ENCODE data around the gene SARM1.
"Not testable (repeated sequence)": the region's sequence is repeated elsewhere in the genome, so short reads cannot be mapped to it uniquely, and the experiment has no call there.

Gene SARM1

DNA sequence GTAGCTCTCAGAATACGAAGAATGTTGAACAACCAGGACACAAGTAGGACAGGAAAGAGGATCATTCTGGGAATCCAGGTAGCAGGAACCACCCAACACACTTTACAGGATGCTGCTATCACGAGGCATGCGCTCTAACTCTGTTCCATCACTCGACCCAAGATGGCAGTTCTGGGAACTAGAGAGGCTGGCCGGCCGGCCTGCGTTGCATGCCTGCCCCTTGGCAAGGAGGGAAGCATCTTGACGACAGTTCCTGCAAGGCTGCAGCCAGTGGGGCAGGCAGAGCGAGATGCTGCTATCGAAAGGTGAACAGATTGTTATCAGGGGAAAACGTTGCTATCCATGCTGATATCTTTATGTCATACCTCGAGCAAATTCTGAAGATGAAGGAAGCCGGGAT lies 53.7 kb downstream of the SARM1 start:
- no peak for DNase-seq (ENCODE audit: low spot score)

DNA sequence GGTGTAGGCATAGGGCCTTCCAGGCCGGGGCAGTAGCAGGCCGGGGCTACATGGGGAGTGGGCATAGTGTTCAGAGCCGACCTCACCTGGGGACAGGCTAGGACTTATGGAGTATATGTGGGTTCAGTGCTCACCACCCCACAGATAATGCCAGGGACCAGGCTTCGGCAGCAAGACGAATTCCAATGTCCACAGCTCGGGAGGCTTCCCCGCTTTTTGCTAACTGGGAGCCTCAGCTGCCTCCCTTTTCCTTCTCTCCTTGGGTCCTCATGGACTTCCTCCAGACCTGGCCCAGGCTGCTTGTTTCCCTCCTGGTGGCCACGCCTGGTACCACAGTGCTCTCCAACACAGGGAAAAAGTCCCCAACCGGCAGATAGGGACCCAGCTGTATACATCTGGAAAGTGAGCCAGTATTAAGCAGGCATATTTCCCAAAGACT lies 54.6 kb downstream of the SARM1 start:
- DNase-seq (ENCODE audit: low spot score), result peak; percentile 36

DNA sequence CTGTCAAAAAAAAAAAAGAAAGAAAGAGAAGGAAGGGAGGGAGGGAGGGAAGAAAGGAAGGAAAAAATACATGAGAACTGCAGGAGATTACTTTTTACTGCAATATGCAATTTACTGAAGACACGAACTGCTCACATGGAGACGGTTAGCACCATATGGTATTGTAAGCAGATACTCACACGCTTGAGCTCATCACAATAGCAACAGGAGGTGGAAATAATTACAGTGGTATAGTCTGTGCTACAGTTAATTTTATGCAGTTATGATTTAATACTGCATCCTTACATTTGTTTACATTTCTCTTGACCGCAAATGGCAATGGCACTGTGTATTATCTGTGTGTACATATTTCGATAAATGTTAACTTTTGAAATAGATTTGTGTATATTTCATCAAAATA lies 55.9 kb downstream of the SARM1 start:
- DNase-seq (ENCODE audit: low spot score), result no peak

DNA sequence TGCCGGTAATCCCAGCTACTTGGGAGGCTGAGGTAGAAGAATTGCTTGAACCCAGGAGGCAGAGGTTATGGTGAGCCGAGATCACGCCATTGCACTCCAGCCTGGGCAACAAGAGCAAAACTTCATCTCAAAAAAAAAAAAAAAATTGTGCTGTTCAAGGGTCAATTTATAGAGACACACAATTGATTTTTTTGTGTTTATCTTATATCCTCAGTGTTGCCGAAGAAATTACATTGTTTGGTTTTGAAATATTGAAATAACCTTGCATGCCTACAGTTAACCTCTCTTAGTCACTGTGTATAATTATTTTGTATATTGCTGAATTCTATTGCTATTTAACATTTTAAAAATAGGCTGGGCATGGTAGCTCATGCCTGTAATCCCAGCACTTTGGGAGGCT lies 56.5 kb downstream of the SARM1 start:
- not testable (repeated sequence) for DNase-seq (ENCODE audit: low spot score)

DNA sequence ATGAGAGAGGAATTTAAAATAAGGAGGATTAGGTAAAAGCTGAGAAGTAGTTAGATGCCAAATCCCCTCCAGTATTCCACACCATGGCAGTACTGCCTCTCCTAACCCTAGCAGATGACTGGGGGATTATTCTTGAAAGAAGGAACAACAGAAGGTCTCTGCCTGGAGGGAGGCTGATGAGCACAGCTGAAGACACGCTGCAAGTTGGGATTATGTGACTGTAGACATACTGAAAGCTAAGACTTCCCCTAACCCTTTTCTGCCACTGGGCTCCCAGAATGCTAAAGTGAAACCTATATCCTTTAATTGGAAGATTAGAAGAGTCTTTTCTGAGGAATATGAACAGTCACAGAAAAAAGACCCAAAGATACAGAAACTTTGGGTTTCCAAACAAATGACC lies 62.2 kb downstream of the SARM1 start:
- no peak for DNase-seq (ENCODE audit: low spot score)

DNA sequence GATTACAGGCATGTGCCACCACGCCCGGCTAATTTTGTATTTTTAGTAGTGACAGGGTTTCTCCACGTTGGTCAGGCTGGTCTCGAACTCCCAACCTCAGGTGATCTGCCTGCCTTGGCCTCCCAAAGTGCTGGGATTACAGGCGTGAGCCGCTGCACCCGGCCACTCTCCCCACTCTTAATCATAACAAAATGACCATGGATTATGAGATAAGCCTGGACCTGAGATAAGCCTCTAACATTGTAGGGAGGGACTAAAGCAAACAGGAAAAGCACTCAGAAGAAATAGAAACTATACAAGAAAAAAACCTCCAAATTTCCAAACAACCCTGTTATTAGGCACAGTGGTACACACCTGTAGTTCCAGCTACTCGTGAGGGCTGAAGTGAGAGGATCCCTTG lies 62.8 kb downstream of the SARM1 start:
- not testable (repeated sequence) for DNase-seq (ENCODE audit: low spot score)

DNA sequence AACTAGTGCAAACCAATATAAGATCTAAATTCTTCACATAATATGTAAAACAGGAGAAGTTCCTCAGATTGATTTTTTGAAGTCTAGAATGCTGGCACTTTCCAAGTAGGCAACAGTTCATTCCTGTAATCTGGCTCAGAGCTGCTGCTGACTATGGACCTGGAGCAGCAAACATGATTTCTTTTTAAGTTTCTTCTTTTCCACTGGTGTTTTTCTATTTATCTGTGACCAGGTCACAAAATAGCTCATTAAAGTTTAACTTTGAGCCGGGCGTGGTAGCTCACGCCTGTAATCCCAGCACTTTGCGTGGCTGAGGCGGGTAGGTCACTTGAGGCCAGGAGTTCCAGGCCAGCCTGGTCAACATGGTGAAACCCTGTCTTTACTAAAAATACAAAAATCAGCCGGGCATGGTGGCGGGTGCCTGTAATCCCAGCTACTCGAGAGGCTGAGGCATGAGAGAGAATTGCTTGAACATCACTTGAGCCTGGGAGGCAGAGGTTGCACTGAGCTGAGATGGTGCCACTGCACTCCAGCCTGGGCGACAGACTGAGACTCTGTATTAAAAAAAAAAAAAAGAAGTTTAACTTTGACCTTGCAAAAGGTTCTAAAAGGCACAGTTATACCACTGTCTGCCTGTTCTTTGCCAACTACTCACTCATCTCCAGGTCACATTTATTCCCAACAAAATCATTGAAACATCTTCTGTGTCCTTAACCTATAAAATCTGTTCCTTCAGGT lies 72.6 kb downstream of the SARM1 start:
- DNase-seq (ENCODE audit: low spot score), result no peak

DNA sequence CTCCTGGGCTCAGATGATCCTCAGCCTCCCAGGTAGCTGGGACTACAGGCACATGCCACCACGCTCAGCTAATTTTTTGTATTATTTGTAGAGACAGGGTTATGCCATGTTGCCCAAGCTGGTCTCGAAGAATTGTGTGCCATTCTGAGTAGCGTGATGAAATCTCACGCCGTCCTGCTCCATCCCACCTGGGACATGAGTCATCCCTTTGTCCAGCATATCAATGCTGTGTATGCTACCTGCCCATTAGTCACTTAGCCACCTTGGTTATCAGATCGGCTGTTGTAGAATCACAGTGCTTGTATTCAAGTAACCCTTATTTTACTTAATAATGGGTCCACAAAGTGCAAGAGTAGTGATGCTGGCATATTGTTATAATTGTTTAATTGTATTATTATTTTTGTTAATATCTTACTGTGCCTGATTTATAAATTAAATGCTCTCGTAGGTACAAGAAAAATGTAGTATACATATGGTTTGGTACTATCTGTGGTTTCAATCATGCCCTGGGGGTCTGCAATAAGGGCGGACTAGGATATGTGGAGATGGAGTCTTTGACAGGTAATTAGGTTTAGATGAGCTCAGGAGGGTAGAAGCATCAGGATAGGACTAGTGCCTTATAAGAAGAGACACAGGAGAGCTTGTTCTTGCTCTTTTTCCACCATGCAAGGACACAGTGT lies 75.4 kb downstream of the SARM1 start:
- no peak for DNase-seq (ENCODE audit: low spot score)

DNA sequence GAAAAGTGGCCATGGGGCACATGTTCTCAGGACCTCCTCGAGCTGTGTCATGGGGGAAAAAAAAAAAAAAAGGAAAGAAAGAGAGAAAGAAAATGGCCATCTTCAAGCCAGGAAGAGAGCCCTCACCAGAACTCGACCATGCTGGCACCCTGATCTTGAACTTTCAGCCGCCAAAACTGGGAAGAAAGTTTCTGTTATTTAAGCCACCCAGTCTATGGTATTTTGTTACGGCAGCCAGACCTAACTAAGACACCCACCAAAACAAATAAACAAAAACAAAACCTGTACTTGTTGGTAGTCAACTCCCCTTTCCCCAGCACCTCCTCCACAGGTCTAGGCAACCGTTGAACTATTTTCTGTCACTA lies 75.9 kb downstream of the SARM1 start:
- no peak for DNase-seq (ENCODE audit: low spot score)

DNA sequence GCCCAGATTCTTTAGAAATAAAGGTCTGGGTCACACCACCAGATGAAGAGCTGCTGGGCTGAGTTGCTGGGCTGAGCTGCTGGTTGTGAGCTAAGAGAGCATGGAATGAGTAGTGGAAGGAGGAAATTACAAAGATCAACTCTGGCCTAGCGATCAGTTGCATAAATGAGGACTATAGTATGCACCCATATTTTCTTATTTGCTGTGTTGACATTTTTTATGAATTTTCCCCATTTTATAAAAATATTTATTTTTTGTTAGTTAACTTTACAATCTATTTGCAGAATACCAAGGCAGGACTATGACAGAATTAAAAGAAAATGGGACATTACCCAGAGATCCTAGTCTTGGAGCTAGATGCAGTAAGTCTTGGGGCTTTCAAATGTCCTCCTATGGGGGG lies 78.4 kb downstream of the SARM1 start:
- DNase-seq (ENCODE audit: low spot score), result no peak

Measured in HuH-7.5 (cell line).